Heart right ventricle (tissue), 16 donors: ENCODE data around the gene GJA4. TPM values are rescaled to one million over a fixed set of nuclear protein-coding genes. Genes with fewer than 3 reads are reported as not detected.

Experiments used
- ATAC-seq, 8 donors: fragments of 200-7000 bp; cut with Tn5 transposase; one replicate each; pipeline ENCODE4 v1.9.1; 2020; ENCODE audit warnings: mild to moderate bottlenecking in 8 of 8, moderate library complexity in 8 of 8, moderate number of reproducible peaks in 1 of 8
- DNase-seq, 2 donors: peaks; one replicate each; pipeline ENCODE4 v3.0.0-alpha.2; 2020
- H3K27ac ChIP-seq, 10 donors: fragments of 200-600 bp; sonication (generic) in 2 of 10; one replicate each; pipeline versions ENCODE4 v1.5.0 to v1.8.0; 2020 to 2022; ENCODE audit warnings: mild to moderate bottlenecking in 3 of 10
- H3K27me3 ChIP-seq, 7 donors: fragments of 200-600 bp; one replicate each; pipeline ENCODE4 v1.8.0; 2021 to 2022; ENCODE audit warnings: mild to moderate bottlenecking in 2 of 7
- H3K36me3 ChIP-seq, 9 donors: fragments of 200-600 bp; sonication (generic) in 1 of 9; one replicate each; pipeline versions ENCODE4 v1.5.0 to v1.8.0; 2020 to 2022; ENCODE audit warnings: mild to moderate bottlenecking in 2 of 9
- H3K4me1 ChIP-seq, 9 donors: fragments of 200-600 bp; sonication (generic) in 1 of 9; one replicate each; pipeline versions ENCODE4 v1.5.0 to v1.8.0; 2020 to 2022; ENCODE audit warnings: mild to moderate bottlenecking in 4 of 9
- H3K4me3 ChIP-seq, 10 donors: fragments of 200-600 bp; sonication (generic) in 2 of 10; one replicate each; pipeline versions ENCODE4 v1.5.0 to v1.8.0; 2020 to 2022; ENCODE audit warnings: mild to moderate bottlenecking in 7 of 10, moderate library complexity in 2 of 10
- H3K9me3 ChIP-seq, 11 donors: fragments of 200-600 bp in 10 of 11; sonication (generic) in 2 of 11; one replicate each; pipeline versions ENCODE4 v1.5.0 to v1.8.0; 2013 to 2022; ENCODE audit warnings: mild to moderate bottlenecking in 2 of 11, control low read depth in 1 of 11, moderate library complexity in 1 of 11
- WGBS, 2 donors: extraction: QIAGEN DNeasy Blood & Tissue Kit; methylation state at CpG; one replicate each; pipeline ENCODE4 v1.1.7; 2013; ENCODE audit warnings: inconsistent platforms in 1 of 2; 5-methylcytosine and 5-hydroxymethylcytosine counted together
- intact Hi-C, 10 donors: fragments of 100-400 bp; cut with DNase I; formaldehyde crosslinking; loops; one replicate each; pipeline versions ENCODE4 v1.11.1 to v1.14.2; 2022
- polyA plus RNA-seq, 2 donors: library from polyadenylated mRNA; stranded (reverse); fragments of 200-250 nt; gene quantifications; one replicate each; pipeline ENCODE4 v1.2.3, GENCODE V29; 2013
- total RNA-seq, 10 donors: library from RNA; stranded (reverse); fragmentation: NEBNext Ultra II Directional in 3 of 10; extraction: Animal tissue kit (Norgen Biotek cat#: 25700) in 3 of 10; gene quantifications; one replicate each; pipeline versions ENCODE4 v1.2.1 to v1.2.4, GENCODE V29; 2021 to 2023
- TF ChIP-seq, protein P1 (sequence below), 9 donors: fragments of 200-600 bp; sonication (generic) in 2 of 9; IDR thresholded peaks; one replicate each; pipeline versions ENCODE4 v1.5.0 to v1.8.0; 2021 to 2022; ENCODE audit warnings: antibody characterized with exemption in 9 of 9, mild to moderate bottlenecking in 5 of 9, moderate library complexity in 1 of 9
- donor health status: Arrhythmogenic right ventricular cardiomyopathy.
- donor health status: ischemic (EF 13 %, LVEDD 7.1; RV severe dilation, severe dysfunction).
- donor health status: healthy with polysubstance abuse.
- donor health status: DM: no; HTN: yes; CAD: no.
- donor health status: DM: no; HTN: no; CAD: no.
- donor health status: ischemic (EF 25% LVEDD 6.9; RV normal size, moderate dysfunction).
- donor health status: ischemic (EF 25% LVEDD 5.7; RV mildly dilated, moderate dysfunction).
- donor health status: healthy.
- donor health status: DM: yes; HTN: yes; CAD: no.
- donor health status: Ischemic cardiomyopathy.
- donor health status: ischemic (EF 35%, LVEDD 5.7; RV mildly dilated, moderate dysfunction).
- donor health status: nonischemic (EF 11% LVEDD 7.7; RV severe dilation, severe dysfunction).
- donor health status: DM: yes; HTN: yes; CAD: no.
- donor health status: PGD.
- donor health status: ischemic (EF 29% LVEDD 5.4; RV normal size, mild dysfunction).
- donor health status: nonischemic (EF 23%, LVEDD 6.1; RV moderate dilation, normal function).

GJA4 gene
- total and polyA plus RNA-seq, 12 donors, result 9.0 to 50.1 (median 22.7) TPM

DNA sequence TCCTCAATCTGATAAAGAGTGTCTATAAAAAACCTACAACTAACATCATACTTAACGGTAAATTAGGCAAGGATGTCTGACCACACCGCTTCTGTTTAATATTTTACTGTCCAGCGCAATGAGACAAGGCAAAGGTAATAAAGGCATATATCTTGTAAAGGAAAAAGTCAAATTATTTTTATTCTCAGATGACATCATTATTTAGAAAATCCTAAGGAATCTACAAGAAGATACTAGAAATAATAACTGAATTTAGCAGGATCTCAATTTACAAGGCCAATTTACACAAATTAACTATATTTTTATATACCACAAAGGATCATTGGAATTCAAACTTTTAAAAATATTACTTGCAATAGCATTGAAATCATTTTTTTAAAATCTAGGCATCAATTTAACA is 29.4 kb downstream of the GJA4 start:
- ATAC-seq (no peak), DNase-seq (no peak)
- H3K36me3 ChIP-seq, result peaks cover 0 to 6% (median 0%) of the 10 kb centered on the region in 9 donors
- 69 to 79% methylated on average over 3 of the region's 3 CpGs for WGBS, 2 donors
- no peak overlapping the region for H3K4me3 ChIP-seq
- TF ChIP-seq, protein P1, sequence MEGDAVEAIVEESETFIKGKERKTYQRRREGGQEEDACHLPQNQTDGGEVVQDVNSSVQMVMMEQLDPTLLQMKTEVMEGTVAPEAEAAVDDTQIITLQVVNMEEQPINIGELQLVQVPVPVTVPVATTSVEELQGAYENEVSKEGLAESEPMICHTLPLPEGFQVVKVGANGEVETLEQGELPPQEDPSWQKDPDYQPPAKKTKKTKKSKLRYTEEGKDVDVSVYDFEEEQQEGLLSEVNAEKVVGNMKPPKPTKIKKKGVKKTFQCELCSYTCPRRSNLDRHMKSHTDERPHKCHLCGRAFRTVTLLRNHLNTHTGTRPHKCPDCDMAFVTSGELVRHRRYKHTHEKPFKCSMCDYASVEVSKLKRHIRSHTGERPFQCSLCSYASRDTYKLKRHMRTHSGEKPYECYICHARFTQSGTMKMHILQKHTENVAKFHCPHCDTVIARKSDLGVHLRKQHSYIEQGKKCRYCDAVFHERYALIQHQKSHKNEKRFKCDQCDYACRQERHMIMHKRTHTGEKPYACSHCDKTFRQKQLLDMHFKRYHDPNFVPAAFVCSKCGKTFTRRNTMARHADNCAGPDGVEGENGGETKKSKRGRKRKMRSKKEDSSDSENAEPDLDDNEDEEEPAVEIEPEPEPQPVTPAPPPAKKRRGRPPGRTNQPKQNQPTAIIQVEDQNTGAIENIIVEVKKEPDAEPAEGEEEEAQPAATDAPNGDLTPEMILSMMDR (IDR thresholded peaks at IDR 0.05), result no peak
- intact Hi-C loops, result no loop called here
- H3K9me3 ChIP-seq, result peaks cover 0 to 18% (median 0%) of the 10 kb centered on the region in 11 donors
- peaks cover 0 to 39% (median 18%) of the 10 kb centered on the region in 9 donors for H3K4me1 ChIP-seq
- H3K27me3 ChIP-seq, result no peaks in the 10 kb centered on the region
- no peak overlapping the region for H3K27ac ChIP-seq

DNA sequence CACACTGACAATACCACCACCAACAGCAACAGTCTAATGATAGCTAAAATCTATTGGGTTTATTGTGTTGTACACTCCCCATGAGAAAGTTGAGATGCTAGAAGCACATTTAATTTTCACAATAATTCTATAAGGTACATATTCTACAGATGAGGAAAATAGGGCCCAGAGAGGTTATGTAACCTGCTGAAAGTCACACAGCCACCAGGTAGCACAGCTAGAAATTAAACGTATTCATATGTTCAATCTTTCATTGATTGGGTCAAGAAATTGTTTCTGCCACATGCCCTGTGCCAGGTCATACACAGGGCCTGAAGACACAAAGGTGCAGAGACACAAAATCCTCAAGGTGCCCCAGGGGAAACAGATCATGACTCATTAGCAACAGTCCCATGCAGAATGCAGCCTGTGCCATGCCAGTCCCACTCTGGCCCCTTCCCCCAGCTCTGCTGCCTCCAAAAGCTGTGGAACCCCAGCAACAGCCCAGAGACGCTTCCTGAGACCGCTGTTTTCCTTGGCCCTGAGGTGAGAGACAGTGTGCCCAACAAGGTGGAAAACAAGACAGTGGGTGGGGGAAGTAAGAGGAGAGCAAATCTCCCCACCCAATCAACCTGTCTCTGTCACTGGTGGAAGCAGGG is 32.1 kb downstream of the GJA4 start:
- intact Hi-C loops, result no loop called here
- H3K4me1 ChIP-seq, result peaks cover 0 to 66% (median 18%) of the 10 kb centered on the region in 9 donors
- H3K27me3 ChIP-seq, result no peaks in the 10 kb centered on the region
- H3K4me3 ChIP-seq, result no peak overlapping the region
- WGBS, 2 donors, result 90% methylated on average over 3 of the region's 3 CpGs
- ATAC-seq (peak in 5 of 8 donors; percentile 12 to 40 (median 24)), DNase-seq (no peak)
- peaks cover 0 to 6% (median 0%) of the 10 kb centered on the region in 9 donors for H3K36me3 ChIP-seq
- peak overlapping the region in 9 of 10 donors; percentile 36 to 75 (median 59) for H3K27ac ChIP-seq
- peaks cover 0 to 16% (median 0%) of the 10 kb centered on the region in 11 donors for H3K9me3 ChIP-seq
- TF ChIP-seq, protein P1 (IDR thresholded peaks at IDR 0.05), result no peak

GRCh38 chr1:34825455-34826091 is 32.8 kb downstream of the GJA4 start:
- Histone ChIP-seq H3K9me3 (peaks cover 0 to 10% (median 0%) of the 10 kb centered on the region in 11 donors), H3K27ac (peak overlapping the region in 9 of 10 donors; percentile 36 to 75 (median 59)), H3K4me1 (peaks cover 0 to 67% (median 18%) of the 10 kb centered on the region in 9 donors), H3K4me3 (no peak overlapping the region), H3K36me3 (peaks cover 0 to 6% (median 0%) of the 10 kb centered on the region in 9 donors), H3K27me3 (no peaks in the 10 kb centered on the region)
- intact Hi-C loops, result no loop called here
- WGBS, 2 donors, result 58 to 61% methylated on average over 7 to 11 of the region's 11 CpGs
- TF ChIP-seq, protein P1 (IDR thresholded peaks at IDR 0.05), result peak in 1 of 9 donors; percentile 10
- ATAC-seq, result peak; percentile 28 to 93 (median 82)
- peak in 1 of 2 donors; percentile 24 for DNase-seq

GRCh38 chr1:34827341-34827941 is 34.6 kb downstream of the GJA4 start:
- TF ChIP-seq, protein P1 (IDR thresholded peaks at IDR 0.05), result no peak
- DNase-seq (no peak), ATAC-seq (no peak)
- no peak overlapping the region for H3K4me3 ChIP-seq
- peaks cover 0 to 9% (median 0%) of the 10 kb centered on the region in 9 donors for H3K36me3 ChIP-seq
- H3K9me3 ChIP-seq, result peaks cover 0 to 8% (median 0%) of the 10 kb centered on the region in 11 donors
- peaks cover 0 to 68% (median 15%) of the 10 kb centered on the region in 9 donors for H3K4me1 ChIP-seq
- 85% methylated on average over 5 of the region's 5 CpGs for WGBS, 2 donors
- H3K27me3 ChIP-seq, result no peaks in the 10 kb centered on the region
- peak overlapping the region in 2 of 10 donors; percentile 3 to 41 for H3K27ac ChIP-seq
- intact Hi-C loops, result no loop called here
